Liver (tissue), 9 donors: Measurements from ENCODE around the gene ABCG5. TPM values are rescaled to one million over a fixed set of nuclear protein-coding genes. Genes with fewer than 3 reads are reported as not detected.

Experiments
- DNase-seq: peaks from one replicate; pipeline ENCODE4 v3.0.0-alpha.2; 2017; ENCODE audit warnings: low spot score
- H3K27ac ChIP-seq, 2 donors: one replicate each; pipeline ENCODE4 v1.7.0; 2013; ENCODE audit warnings: inconsistent platforms in 2 of 2, low read length in 2 of 2, control low read depth in 1 of 2, low read depth in 1 of 2, mild to moderate bottlenecking in 1 of 2
- H3K27me3 ChIP-seq, 4 donors: one replicate each; pipeline versions ENCODE4 v1.6.1 to v1.7.0; 2013; ENCODE audit warnings: low read length in 3 of 4, inconsistent platforms in 1 of 4, mild to moderate bottlenecking in 1 of 4, moderate library complexity in 1 of 4; ENCODE audit not compliant: control insufficient read depth in 4 of 4, insufficient read depth in 4 of 4
- H3K36me3 ChIP-seq, 4 donors: one replicate each; pipeline versions ENCODE4 v1.6.1 to v1.7.0; 2013; ENCODE audit warnings: low read length in 3 of 4, mild to moderate bottlenecking in 3 of 4, low read depth in 1 of 4, moderate library complexity in 1 of 4; ENCODE audit not compliant: control insufficient read depth in 4 of 4, insufficient read depth in 3 of 4
- H3K4me1 ChIP-seq, 4 donors: one replicate each; pipeline versions ENCODE4 v1.6.1 to v1.7.0; 2013; ENCODE audit warnings: low read length in 3 of 4, mild to moderate bottlenecking in 3 of 4, moderate library complexity in 1 of 4; ENCODE audit not compliant: control insufficient read depth in 4 of 4, insufficient read depth in 4 of 4
- H3K4me3 ChIP-seq, 3 donors: one replicate each; pipeline versions ENCODE4 v1.6.1 to v1.7.0; 2013; ENCODE audit warnings: low read length in 3 of 3, control low read depth in 1 of 3, low read depth in 1 of 3, mild to moderate bottlenecking in 1 of 3
- H3K9ac ChIP-seq, 2 donors: one replicate each; pipeline ENCODE4 v1.7.0; 2013; ENCODE audit warnings: low read length in 2 of 2, mild to moderate bottlenecking in 2 of 2, moderate library complexity in 2 of 2, control low read depth in 1 of 2, low read depth in 1 of 2
- H3K9me3 ChIP-seq, 4 donors: one replicate each; pipeline versions ENCODE4 v1.6.1 to v1.7.0; 2013; ENCODE audit warnings: low read length in 3 of 4; ENCODE audit not compliant: control insufficient read depth in 4 of 4
- EGR1 ChIP-seq, 2 donors: IDR thresholded peaks; 2 replicates each; pipeline ENCODE4 v1.6.1; 2016 to 2018; ENCODE audit warnings: antibody characterized with exemption in 2 of 2, low read depth in 2 of 2
- FOXA1 ChIP-seq: IDR thresholded peaks from 2 replicates; pipeline ENCODE4 v1.6.1; 2016; ENCODE audit warnings: antibody characterized with exemption
- FOXA2 ChIP-seq: IDR thresholded peaks from 2 replicates; pipeline ENCODE4 v1.6.1; 2016; ENCODE audit warnings: antibody characterized with exemption
- GABPA ChIP-seq, 2 donors: IDR thresholded peaks in 1 of 2; conservative IDR thresholded peaks in 1 of 2; 2 replicates each; pipeline ENCODE4 v1.6.1; 2016; ENCODE audit warnings: antibody characterized with exemption in 2 of 2, mild to moderate bottlenecking in 1 of 2, moderate library complexity in 1 of 2
- HNF4A ChIP-seq, 2 donors: conservative IDR thresholded peaks; 2 replicates each; pipeline ENCODE4 v1.6.1; 2016; ENCODE audit warnings: antibody characterized with exemption in 2 of 2, mild to moderate bottlenecking in 2 of 2
- HNF4G ChIP-seq: IDR thresholded peaks from 2 replicates; pipeline ENCODE4 v1.6.1; 2016; ENCODE audit warnings: antibody characterized with exemption
- JUND ChIP-seq, 2 donors: IDR thresholded peaks; 2 replicates each; pipeline ENCODE4 v1.6.1; 2016; ENCODE audit warnings: antibody characterized with exemption in 2 of 2
- NR2F2 ChIP-seq: IDR thresholded peaks from 2 replicates; pipeline ENCODE4 v1.6.1; 2016; ENCODE audit warnings: antibody characterized with exemption
- RAD21 ChIP-seq, 2 donors: IDR thresholded peaks; 2 replicates each; pipeline ENCODE4 v1.6.1; 2016; ENCODE audit warnings: antibody characterized with exemption in 2 of 2, mild to moderate bottlenecking in 2 of 2
- RXRA ChIP-seq, 2 donors: IDR thresholded peaks; 2 replicates each; pipeline ENCODE4 v1.6.1; 2017 to 2018; ENCODE audit warnings: antibody characterized with exemption in 2 of 2, mild to moderate bottlenecking in 1 of 2
- SP1 ChIP-seq: IDR thresholded peaks from 2 replicates; pipeline ENCODE4 v1.6.1; 2018; ENCODE audit warnings: antibody characterized with exemption, mild to moderate bottlenecking
- TAF1 ChIP-seq: conservative IDR thresholded peaks from 2 replicates; pipeline ENCODE4 v1.6.1; 2016; ENCODE audit warnings: antibody characterized with exemption, mild to moderate bottlenecking
- YY1 ChIP-seq: IDR thresholded peaks from 2 replicates; pipeline ENCODE4 v1.6.1; 2016; ENCODE audit warnings: antibody characterized with exemption, mild to moderate bottlenecking
- WGBS: extraction: QIAGEN DNeasy Blood & Tissue Kit; methylation state at CpG from one replicate; pipeline ENCODE4 v1.1.7; 2013; 5-methylcytosine and 5-hydroxymethylcytosine counted together
- polyA plus RNA-seq, 2 donors: library from polyadenylated mRNA; stranded (reverse) in 1 of 2; unstranded in 1 of 2; fragments of 200-250 nt in 1 of 2; fragments of >200 nt in 1 of 2; fragmentation: Nextera tagmentation in 1 of 2; extraction: Ambion mirVana in 1 of 2; gene quantifications; one replicate each; pipeline versions ENCODE4 v1.2.1 to v1.2.3, GENCODE V29; 2013 to 2015
- total RNA-seq, 2 donors: library from RNA; depleted of rRNA; stranded (reverse); fragments of >200 nt; gene quantifications; one replicate each; pipeline ENCODE4 v1.2.3, GENCODE V29; 2014
- TF ChIP-seq, protein P1 (sequence below): IDR thresholded peaks from 2 replicates; pipeline ENCODE4 v1.6.1; 2016; ENCODE audit warnings: antibody characterized with exemption
- TF ChIP-seq, protein P2 (sequence below): IDR thresholded peaks from 2 replicates; pipeline ENCODE4 v1.6.1; 2016; ENCODE audit warnings: antibody characterized with exemption
- TF ChIP-seq, protein P3 (sequence below): IDR thresholded peaks from 2 replicates; pipeline ENCODE4 v1.6.1; 2016; ENCODE audit warnings: antibody characterized with exemption
- TF ChIP-seq, protein P4 (sequence below): IDR thresholded peaks from 2 replicates; pipeline ENCODE4 v1.6.1; 2016; ENCODE audit warnings: antibody characterized with exemption, mild to moderate bottlenecking
- TF ChIP-seq, protein P5 (sequence below): fragments of 150-350 bp; IDR thresholded peaks from 2 replicates; pipeline ENCODE4 v1.5.1; 2017; ENCODE audit warnings: improper control_type of control experiment, low read depth, low read length; ENCODE audit not compliant: missing input control
- donor health status: healthy.
- donor health status: healthy.
- donor health status: healthy.
- donor health status: healthy.
- donor health status: healthy.

Gene ABCG5
- total and polyA plus RNA-seq, 4 donors = 15.4 to 63.8 (median 38.5) TPM

DNA sequence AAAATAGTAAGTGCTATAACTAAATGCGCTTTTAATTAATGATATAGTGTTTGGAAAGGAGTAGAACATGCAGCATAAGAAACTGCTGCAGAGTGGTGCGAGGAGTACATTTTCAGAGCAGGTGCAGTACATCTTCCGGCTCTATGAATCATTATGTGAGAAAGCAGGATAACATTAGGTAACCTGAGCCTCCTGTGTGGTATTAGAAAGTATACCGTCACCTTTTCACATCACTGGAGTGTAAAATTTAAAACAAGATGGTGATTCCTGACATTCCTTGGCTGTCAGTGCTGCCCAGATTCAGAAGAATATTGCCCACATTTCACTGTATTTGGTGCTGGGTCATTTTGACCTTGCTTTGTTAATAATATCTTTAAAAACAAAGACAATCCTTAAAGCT lies 72.6 kb downstream of the ABCG5 start:
- Histone ChIP-seq H3K4me1 (no peaks in the 10 kb centered on the region), H3K9me3 (no peaks in the 10 kb centered on the region), H3K9ac (no peak overlapping the region), H3K27me3 (no peaks in the 10 kb centered on the region), H3K4me3 (no peak overlapping the region), H3K36me3 (no peaks in the 10 kb centered on the region), H3K27ac (no peak overlapping the region)
- TF ChIP-seq HNF4A (conservative IDR thresholded peaks at IDR 0.05) (no peak), GABPA (IDR thresholded peaks at IDR 0.05 in 1 of 2, conservative IDR thresholded peaks at IDR 0.05 in 1 of 2) (no peak), NR2F2 (no peak), RXRA (IDR thresholded peaks at IDR 0.05) (no peak), EGR1 (IDR thresholded peaks at IDR 0.05; ENCODE audit: low read depth in 2 of 2) (no peak), FOXA2 (no peak), JUND (IDR thresholded peaks at IDR 0.05) (no peak), YY1 (no peak), SP1 (no peak), FOXA1 (no peak), RAD21 (IDR thresholded peaks at IDR 0.05) (no peak), HNF4G (no peak), TAF1 (no peak)
- TF ChIP-seq, protein P1, sequence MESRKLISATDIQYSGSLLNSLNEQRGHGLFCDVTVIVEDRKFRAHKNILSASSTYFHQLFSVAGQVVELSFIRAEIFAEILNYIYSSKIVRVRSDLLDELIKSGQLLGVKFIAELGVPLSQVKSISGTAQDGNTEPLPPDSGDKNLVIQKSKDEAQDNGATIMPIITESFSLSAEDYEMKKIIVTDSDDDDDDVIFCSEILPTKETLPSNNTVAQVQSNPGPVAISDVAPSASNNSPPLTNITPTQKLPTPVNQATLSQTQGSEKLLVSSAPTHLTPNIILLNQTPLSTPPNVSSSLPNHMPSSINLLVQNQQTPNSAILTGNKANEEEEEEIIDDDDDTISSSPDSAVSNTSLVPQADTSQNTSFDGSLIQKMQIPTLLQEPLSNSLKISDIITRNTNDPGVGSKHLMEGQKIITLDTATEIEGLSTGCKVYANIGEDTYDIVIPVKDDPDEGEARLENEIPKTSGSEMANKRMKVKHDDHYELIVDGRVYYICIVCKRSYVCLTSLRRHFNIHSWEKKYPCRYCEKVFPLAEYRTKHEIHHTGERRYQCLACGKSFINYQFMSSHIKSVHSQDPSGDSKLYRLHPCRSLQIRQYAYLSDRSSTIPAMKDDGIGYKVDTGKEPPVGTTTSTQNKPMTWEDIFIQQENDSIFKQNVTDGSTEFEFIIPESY = no peak
- TF ChIP-seq, protein P2, sequence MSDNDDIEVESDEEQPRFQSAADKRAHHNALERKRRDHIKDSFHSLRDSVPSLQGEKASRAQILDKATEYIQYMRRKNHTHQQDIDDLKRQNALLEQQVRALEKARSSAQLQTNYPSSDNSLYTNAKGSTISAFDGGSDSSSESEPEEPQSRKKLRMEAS = no peak
- TF ChIP-seq, protein P3, sequence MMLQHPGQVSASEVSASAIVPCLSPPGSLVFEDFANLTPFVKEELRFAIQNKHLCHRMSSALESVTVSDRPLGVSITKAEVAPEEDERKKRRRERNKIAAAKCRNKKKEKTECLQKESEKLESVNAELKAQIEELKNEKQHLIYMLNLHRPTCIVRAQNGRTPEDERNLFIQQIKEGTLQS = no peak
- TF ChIP-seq, protein P4, sequence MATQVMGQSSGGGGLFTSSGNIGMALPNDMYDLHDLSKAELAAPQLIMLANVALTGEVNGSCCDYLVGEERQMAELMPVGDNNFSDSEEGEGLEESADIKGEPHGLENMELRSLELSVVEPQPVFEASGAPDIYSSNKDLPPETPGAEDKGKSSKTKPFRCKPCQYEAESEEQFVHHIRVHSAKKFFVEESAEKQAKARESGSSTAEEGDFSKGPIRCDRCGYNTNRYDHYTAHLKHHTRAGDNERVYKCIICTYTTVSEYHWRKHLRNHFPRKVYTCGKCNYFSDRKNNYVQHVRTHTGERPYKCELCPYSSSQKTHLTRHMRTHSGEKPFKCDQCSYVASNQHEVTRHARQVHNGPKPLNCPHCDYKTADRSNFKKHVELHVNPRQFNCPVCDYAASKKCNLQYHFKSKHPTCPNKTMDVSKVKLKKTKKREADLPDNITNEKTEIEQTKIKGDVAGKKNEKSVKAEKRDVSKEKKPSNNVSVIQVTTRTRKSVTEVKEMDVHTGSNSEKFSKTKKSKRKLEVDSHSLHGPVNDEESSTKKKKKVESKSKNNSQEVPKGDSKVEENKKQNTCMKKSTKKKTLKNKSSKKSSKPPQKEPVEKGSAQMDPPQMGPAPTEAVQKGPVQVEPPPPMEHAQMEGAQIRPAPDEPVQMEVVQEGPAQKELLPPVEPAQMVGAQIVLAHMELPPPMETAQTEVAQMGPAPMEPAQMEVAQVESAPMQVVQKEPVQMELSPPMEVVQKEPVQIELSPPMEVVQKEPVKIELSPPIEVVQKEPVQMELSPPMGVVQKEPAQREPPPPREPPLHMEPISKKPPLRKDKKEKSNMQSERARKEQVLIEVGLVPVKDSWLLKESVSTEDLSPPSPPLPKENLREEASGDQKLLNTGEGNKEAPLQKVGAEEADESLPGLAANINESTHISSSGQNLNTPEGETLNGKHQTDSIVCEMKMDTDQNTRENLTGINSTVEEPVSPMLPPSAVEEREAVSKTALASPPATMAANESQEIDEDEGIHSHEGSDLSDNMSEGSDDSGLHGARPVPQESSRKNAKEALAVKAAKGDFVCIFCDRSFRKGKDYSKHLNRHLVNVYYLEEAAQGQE = no peak
- TF ChIP-seq, protein P5, sequence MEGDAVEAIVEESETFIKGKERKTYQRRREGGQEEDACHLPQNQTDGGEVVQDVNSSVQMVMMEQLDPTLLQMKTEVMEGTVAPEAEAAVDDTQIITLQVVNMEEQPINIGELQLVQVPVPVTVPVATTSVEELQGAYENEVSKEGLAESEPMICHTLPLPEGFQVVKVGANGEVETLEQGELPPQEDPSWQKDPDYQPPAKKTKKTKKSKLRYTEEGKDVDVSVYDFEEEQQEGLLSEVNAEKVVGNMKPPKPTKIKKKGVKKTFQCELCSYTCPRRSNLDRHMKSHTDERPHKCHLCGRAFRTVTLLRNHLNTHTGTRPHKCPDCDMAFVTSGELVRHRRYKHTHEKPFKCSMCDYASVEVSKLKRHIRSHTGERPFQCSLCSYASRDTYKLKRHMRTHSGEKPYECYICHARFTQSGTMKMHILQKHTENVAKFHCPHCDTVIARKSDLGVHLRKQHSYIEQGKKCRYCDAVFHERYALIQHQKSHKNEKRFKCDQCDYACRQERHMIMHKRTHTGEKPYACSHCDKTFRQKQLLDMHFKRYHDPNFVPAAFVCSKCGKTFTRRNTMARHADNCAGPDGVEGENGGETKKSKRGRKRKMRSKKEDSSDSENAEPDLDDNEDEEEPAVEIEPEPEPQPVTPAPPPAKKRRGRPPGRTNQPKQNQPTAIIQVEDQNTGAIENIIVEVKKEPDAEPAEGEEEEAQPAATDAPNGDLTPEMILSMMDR = no peak
- DNase-seq = no peak
- 96% methylated on average over 4 of the region's 4 CpGs for WGBS
